Epithelial cell of esophagus (primary cell): Measurements from ENCODE around the gene PIK3R6.
A peak's percentile ranks its signal among the peaks of the same experiment; 100 is the strongest.
"Not testable (repeated sequence)": the region's sequence is repeated elsewhere in the genome, so short reads cannot be mapped to it uniquely, and the experiment has no call there.

ENCODE experiments used
- DNase-seq: peaks from one replicate; pipeline ENCODE4 v3.0.0; 2010; ENCODE audit warnings: low read depth
- H3K4me3 ChIP-seq: 2 replicates; pipeline ENCODE4 v1.5.1; 2011; ENCODE audit warnings: mild to moderate bottlenecking, low read length, control low read depth
- CTCF ChIP-seq: IDR thresholded peaks from 2 replicates; pipeline ENCODE4 v1.5.1; 2011; ENCODE audit warnings: low read depth, mild to moderate bottlenecking, low read length, control low read depth, inconsistent platforms; ENCODE audit not compliant: insufficient read depth; ENCODE audit errors: missing control alignments

Gene PIK3R6

GRCh38 chr17:8859027-8859803 lies 8.3 kb downstream of the PIK3R6 start:
- no peak for TF ChIP-seq CTCF
- no peak overlapping the region for H3K4me3 ChIP-seq
- peak; percentile 37 for DNase-seq

- peak; percentile 43 for DNase-seq
- TF ChIP-seq CTCF, result no peak
Observed at GRCh38 chr17:8857919-8858318, 9.6 kb downstream of the PIK3R6 start.

GRCh38 chr17:8856869-8857575 lies 10.5 kb downstream of the PIK3R6 start:
- no peak for DNase-seq
- TF ChIP-seq CTCF, result no peak

More at GRCh38 chr17:8857919-8858318, 9.6 kb downstream of the PIK3R6 start:
- H3K4me3 ChIP-seq, result no peak overlapping the region

GRCh38 chr17:8856205-8856603 lies 11.3 kb downstream of the PIK3R6 start:
- not testable (repeated sequence) for DNase-seq, H3K4me3 ChIP-seq

More at GRCh38 chr17:8856869-8857575, 10.5 kb downstream of the PIK3R6 start:
- H3K4me3 ChIP-seq, result no peak overlapping the region

GRCh38 chr17:8855477-8856204 lies 11.8 kb downstream of the PIK3R6 start:
- H3K4me3 ChIP-seq, result no peak overlapping the region
- no peak for TF ChIP-seq CTCF

GRCh38 chr17:8851600-8851999 lies 15.9 kb downstream of the PIK3R6 start:
- no peak overlapping the region for H3K4me3 ChIP-seq
- no peak for DNase-seq
- TF ChIP-seq CTCF, result no peak

More at GRCh38 chr17:8855477-8856204, 11.8 kb downstream of the PIK3R6 start:
- DNase-seq, result no peak
